Measurements from ENCODE around the gene CCSER1.
"Not testable (repeated sequence)": the region's sequence is repeated elsewhere in the genome, so short reads cannot be mapped to it uniquely, and the experiment has no call there.

CCSER1 gene

DNA sequence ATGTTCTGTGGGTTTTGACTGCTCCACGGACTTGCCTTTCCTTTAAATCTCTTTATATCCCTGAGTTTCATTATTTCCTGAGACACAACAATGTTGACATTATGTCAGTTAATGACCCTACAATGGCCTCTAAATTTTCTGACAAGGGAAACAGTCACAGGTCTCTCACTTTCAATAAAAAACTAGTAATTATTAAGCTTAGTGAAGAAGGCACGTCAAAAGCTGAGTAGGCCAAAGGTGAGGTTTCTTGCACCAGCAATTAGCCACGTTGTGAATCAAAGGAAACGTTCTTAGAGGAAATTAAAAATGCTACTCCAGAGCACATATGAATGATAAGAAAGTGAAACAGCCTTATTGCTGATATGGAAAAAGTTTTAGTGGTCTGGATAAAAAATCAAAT is 1246.4 kb downstream of the CCSER1 start:
- DNase-seq (ENCODE audit: low read depth): no peak

DNA sequence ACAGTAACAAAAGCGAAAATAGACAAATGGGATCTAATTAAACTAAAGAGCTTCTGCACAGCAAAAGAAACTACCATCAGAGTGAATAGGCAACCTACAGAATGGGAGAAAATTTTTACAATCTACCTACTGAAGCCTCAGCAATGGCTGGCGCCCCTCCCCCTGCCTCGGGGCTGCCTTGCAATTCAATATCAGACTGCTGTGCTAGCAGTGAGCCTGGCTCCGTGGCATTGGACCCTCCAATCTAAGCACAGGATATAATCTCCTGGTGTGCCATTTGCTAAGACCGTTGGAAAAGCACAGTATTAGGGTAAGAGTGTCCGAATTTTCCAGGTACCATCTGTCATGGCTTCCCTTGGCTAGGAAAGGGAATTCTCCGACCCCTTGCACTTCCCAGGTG is 1278.2 kb downstream of the CCSER1 start:
- DNase-seq (ENCODE audit: low read depth): not testable (repeated sequence)

GRCh38 chr4:91422011-91422410 is 1294.8 kb downstream of the CCSER1 start:
- DNase-seq (ENCODE audit: low read depth): no peak

- DNase-seq (ENCODE audit: low read depth): no peak
These were observed 1299.5 kb downstream of the CCSER1 start for GRCh38 chr4:91426725-91427124.

- DNase-seq (ENCODE audit: low read depth): no peak
These were observed 1300.0 kb downstream of the CCSER1 start for GRCh38 chr4:91427171-91427570.

- no peak for DNase-seq (ENCODE audit: low read depth)
These were observed 1307.4 kb downstream of the CCSER1 start for GRCh38 chr4:91434631-91435030.

DNA sequence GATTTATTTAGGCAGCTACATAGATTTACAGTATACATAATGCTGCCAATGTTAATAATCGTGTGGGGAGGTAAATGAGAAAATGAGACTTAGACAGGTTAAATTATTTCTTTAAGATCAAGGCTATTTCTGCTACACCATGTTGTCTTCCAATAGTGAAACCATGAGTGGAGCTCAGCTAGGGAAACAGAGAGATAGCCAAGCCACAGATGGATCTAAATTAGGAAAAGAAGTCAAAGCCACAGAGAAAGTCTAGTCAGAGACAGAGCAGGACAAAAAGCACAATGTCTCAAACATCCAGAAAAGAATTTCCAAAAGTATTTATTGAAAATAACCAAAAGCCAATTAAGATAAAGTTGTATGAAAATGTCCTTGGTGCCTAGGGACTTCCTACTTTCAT is 1309.4 kb downstream of the CCSER1 start:
- no peak for DNase-seq (ENCODE audit: low read depth)

- no peak for DNase-seq (ENCODE audit: low read depth)
These were observed 1320.0 kb downstream of the CCSER1 start for GRCh38 chr4:91447168-91447567.

DNA sequence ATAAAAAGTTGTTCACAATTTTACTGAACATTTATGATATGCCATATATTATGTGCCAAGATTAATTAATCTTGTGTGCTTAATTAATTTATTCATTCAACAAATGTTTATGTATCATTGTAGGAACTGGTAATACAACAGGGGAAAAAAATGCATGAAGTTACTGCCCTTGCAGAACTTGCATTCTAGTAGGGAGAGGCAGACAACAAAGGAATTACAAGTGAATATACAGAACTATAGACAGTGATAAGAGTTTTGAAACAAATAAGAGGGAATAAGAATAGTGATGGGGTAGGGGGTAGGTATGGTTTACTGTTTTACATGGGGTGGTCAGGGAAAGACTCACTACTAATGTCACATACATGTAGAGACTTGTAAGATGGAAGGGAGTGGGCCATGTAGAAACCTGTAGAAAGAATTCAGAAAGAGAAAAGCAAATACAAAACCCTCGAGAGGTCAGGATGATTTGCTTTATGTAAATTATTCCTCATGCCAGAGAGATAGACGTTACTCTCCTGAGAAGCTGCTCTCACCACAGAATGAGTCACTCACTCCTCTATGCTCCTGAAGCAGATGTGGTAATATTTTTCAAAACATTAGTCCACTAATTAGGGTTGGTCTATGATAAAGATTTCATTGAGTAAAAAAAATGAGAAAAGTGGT is 1321.6 kb downstream of the CCSER1 start:
- no peak for DNase-seq (ENCODE audit: low read depth)

GRCh38 chr4:91454111-91454510 is 1326.9 kb downstream of the CCSER1 start:
- no peak for DNase-seq (ENCODE audit: low read depth)

DNA sequence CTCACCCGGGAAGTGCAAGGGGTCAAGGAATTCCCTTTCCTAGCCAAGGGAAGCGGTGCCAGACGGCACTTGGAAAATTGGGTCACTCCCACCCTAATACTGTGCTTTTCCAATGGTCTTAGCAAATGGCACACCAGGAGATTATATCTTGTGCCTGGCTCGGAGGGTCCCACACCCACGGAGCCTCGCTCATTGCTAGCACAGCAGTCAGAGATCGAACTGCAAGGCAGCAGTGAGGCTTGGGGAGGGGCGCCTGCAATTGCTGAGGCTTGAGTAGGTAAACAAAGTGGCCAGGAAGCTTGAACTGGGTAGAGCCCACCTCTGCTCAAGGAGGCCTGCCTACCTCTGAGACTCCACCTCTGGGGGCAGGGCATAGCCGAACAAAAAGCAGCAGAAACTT is 1335.4 kb downstream of the CCSER1 start:
- DNase-seq (ENCODE audit: low read depth): not testable (repeated sequence)

DNA sequence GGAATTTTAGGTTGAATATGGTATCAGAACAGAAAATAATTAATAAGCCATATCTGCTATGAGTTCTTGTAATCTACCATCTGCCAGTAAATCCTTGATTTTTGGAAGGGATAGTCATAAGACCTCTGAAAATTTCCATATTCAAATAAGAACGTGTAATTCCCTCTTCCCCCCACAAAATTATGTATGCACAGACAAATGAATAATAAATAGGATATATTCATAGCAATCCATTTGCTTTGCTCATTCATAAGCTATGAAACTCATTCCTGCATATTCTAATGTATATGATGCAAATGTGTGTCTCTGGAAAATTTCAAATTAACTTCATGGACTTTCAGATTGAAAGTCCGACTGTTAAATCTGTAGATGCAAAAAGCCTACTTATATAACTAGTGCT is 1343.5 kb downstream of the CCSER1 start:
- no peak for DNase-seq (ENCODE audit: low read depth)

DNA sequence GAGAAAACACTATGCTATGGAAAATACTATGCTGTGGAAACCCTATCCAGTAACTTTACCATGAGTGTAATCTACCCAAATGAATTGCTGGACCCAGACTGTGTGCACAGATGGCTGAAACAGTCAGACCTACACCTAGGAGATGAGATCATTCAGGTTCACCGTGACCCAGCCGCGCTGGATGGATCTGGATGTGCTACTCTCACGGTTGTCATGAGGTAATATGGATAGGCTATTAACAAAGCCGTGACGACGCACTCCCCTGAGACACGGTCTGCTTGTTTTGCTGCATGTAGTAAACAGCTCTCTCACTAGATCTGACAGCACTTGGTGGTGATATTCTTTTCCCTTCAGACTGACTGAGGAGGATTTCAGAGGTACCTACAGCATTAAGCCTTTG is 1344.1 kb downstream of the CCSER1 start:
- no peak for DNase-seq (ENCODE audit: low read depth)

- no peak for DNase-seq (ENCODE audit: low read depth)
These were observed 1344.9 kb downstream of the CCSER1 start for GRCh38 chr4:91472046-91472445.

DNA sequence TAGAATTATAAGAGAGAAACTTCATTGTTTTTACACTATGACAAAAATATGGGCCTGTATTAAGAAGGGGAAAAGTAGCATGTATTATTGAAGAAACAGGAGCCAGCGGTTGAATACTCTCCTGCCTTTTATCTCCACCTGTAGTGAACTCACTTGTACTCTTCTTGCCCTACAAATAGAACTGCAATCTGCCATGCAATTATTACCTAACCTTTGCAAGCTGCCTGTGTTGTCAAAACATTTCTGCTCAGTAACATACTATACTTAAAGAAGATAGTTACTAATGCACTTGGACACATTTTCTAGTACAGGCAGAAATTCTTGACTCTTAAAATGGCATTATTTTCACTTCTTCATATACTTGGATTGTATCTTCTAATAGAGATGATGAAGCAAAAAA is 1358.2 kb downstream of the CCSER1 start:
- DNase-seq (ENCODE audit: low read depth): no peak

GRCh38 chr4:91488946-91489345 is 1361.8 kb downstream of the CCSER1 start:
- DNase-seq (ENCODE audit: low read depth): no peak

GRCh38 chr4:91497892-91498291 is 1370.7 kb downstream of the CCSER1 start:
- DNase-seq (ENCODE audit: low read depth): no peak

- no peak for DNase-seq (ENCODE audit: low read depth)
These were observed 1375.2 kb downstream of the CCSER1 start for GRCh38 chr4:91502365-91502764.

GRCh38 chr4:91513326-91513725 is 1386.1 kb downstream of the CCSER1 start:
- DNase-seq (ENCODE audit: low read depth): no peak

DNA sequence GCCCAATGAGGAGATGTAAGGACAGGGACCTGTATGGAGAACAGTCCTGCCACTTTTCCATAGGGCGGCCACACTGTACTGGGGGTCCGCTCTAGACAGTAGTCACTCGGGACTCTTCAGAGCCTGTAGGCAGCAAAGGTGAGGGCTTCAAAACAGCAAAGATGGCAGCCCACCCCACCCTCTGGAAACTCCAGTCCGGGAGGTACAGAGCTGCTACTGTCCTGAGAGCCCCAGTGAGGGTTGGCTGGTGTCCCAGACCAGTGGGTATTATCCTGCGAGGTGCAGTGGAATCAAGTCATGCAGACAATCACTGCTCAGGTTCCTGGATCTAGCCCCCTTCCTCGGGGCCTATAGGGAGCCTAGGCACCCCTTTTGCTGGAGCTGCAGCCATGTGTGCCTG is 1392.0 kb downstream of the CCSER1 start:
- no peak for DNase-seq (ENCODE audit: low read depth)

GRCh38 chr4:91525621-91526020 is 1398.4 kb downstream of the CCSER1 start:
- DNase-seq (ENCODE audit: low read depth): no peak

DNA sequence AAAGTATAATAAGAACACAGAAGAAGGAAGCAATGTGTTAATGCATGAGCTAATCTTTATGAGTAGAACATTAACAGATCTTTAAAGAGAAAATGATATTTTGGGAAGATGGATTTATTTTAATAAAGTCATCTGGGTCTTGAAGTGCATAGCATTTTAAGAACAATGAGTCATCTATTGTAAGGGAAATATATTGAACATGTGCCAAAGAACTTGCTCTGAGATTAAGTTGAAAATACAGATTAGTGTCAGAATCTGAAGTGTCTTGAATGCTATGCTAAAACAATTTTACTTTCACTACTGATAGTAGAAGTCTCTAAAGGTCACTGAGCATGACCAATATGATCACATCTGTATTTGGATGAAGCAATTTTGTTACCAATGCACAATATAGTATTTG is 1399.9 kb downstream of the CCSER1 start:
- no peak for DNase-seq (ENCODE audit: low read depth)

GRCh38 chr4:91567594-91567993 is 1440.4 kb downstream of the CCSER1 start:
- DNase-seq (ENCODE audit: low read depth): no peak

GRCh38 chr4:91577864-91578263 is 1450.7 kb downstream of the CCSER1 start:
- no peak for DNase-seq (ENCODE audit: low read depth)

GRCh38 chr4:91590260-91590659 is 1463.1 kb downstream of the CCSER1 start:
- no peak for DNase-seq (ENCODE audit: low read depth)

Data from fibroblast of gingiva (primary cell).